Measurements from ENCODE around the gene CNOT3.

- TF ChIP-seq ZNF670 (tag by site-specific recombination; IDR thresholded peaks at IDR 0.05; ENCODE audit: low read depth) (no peak), ZNF837 (tag by site-specific recombination; IDR thresholded peaks at IDR 0.05) (no peak)
Observed at GRCh38 chr19:54160854-54161253, 23.3 kb downstream of the CNOT3 start.
